ENCODE measurements around the gene SDHAF3.

DNA sequence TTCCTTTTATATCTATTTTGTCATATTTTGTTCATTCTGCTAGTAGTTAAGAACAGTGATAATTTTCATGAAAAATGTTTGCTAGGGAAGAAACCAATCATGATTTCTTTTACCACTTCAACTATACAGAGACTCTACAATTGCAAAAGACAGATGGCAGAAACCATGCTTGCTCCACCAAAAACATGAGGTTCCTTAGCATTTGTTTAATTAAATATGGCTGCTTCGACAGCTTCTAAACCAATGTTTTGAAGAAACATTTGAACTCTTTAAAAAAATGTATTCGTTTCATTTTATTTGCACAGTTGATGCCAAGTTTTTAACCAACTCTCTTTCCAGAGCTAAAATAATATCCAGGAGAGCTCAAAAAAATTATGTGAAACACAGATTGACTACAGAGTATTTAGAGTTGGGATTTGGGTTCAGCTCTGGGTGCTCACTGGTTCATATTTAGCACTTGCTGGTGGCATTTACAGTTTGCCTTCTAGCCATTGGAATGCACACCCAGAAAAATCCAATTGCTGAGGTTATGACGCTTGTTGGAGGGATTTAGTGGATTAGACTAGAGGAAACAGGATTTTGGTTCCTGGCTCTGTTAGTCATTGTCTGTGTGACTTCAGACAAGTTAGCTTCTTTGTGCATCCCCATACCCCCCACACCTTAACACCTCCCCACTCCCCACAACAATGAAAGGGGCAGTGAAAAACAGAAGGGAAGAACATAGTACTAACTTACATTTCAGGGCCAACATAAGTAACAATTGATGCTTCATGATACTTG, 35.8 kb upstream of the SDHAF3 start:
- TF ChIP-seq POLR2A (IDR thresholded peaks at IDR 0.05): no peak
- TF ChIP-seq, protein P1, sequence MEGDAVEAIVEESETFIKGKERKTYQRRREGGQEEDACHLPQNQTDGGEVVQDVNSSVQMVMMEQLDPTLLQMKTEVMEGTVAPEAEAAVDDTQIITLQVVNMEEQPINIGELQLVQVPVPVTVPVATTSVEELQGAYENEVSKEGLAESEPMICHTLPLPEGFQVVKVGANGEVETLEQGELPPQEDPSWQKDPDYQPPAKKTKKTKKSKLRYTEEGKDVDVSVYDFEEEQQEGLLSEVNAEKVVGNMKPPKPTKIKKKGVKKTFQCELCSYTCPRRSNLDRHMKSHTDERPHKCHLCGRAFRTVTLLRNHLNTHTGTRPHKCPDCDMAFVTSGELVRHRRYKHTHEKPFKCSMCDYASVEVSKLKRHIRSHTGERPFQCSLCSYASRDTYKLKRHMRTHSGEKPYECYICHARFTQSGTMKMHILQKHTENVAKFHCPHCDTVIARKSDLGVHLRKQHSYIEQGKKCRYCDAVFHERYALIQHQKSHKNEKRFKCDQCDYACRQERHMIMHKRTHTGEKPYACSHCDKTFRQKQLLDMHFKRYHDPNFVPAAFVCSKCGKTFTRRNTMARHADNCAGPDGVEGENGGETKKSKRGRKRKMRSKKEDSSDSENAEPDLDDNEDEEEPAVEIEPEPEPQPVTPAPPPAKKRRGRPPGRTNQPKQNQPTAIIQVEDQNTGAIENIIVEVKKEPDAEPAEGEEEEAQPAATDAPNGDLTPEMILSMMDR (IDR thresholded peaks at IDR 0.05): no peak
